Left ventricle myocardium superior (tissue), 1 donor: ENCODE data around the gene KCTD1. TPM values are rescaled to one million over a fixed set of nuclear protein-coding genes. Genes with fewer than 3 reads are reported as not detected.

Experiments used
- ATAC-seq: fragments of 200-7000 bp; cut with Tn5 transposase; one replicate; pipeline ENCODE4 v1.9.1; 2020; ENCODE audit warnings: mild to moderate bottlenecking, moderate library complexity
- DNase-seq: peaks from one replicate; pipeline ENCODE4 v3.0.0-alpha.2; 2020
- intact Hi-C: fragments of 100-400 bp; cut with micrococcal nuclease; formaldehyde crosslinking; loops from one replicate; pipeline ENCODE4 v1.11.0; 2022
- total RNA-seq: library from RNA; stranded (reverse); fragmentation: NEBNext Ultra II Directional; extraction: Animal tissue kit (Norgen Biotek cat#: 25700); gene quantifications from one replicate; pipeline ENCODE4 v1.2.1, GENCODE V29; 2021
- donor health status: DM: no; HTN: yes; CAD: no; lungs with severe emphysema.

Gene KCTD1
- total RNA-seq, 1 donor from 2014 or later, result 17.2 TPM

- intact Hi-C loops, result no loop called here
- ATAC-seq (no peak), DNase-seq (no peak)
These were observed 82.3 kb downstream of the KCTD1 start for GRCh38 chr18:26466026-26466425.

GRCh38 chr18:26465431-26465830 is 82.9 kb downstream of the KCTD1 start:
- intact Hi-C loops, result no loop called here
- no peak for DNase-seq
- ATAC-seq, result no peak

GRCh38 chr18:26464128-26465011 is 84.0 kb downstream of the KCTD1 start:
- no peak for DNase-seq
- no peak for ATAC-seq
- intact Hi-C loops, result no loop called here

GRCh38 chr18:26462355-26462754 is 86.0 kb downstream of the KCTD1 start:
- ATAC-seq (peak; percentile 21), DNase-seq (no peak)
- intact Hi-C loops, result no loop called here

- intact Hi-C loops, result no loop called here
- no peak for DNase-seq
- peak; percentile 4 for ATAC-seq
These were observed 86.9 kb downstream of the KCTD1 start for GRCh38 chr18:26461405-26461804.

GRCh38 chr18:26460449-26461091 is 87.8 kb downstream of the KCTD1 start:
- intact Hi-C loops, result no loop called here
- DNase-seq (peak; percentile 73), ATAC-seq (peak; percentile 97)

GRCh38 chr18:26459884-26460283 is 88.5 kb downstream of the KCTD1 start:
- intact Hi-C loops, result no loop called here
- ATAC-seq, result no peak
- no peak for DNase-seq

GRCh38 chr18:26459340-26459739 is 89.0 kb downstream of the KCTD1 start:
- ATAC-seq (no peak), DNase-seq (no peak)
- intact Hi-C loops, result no loop called here

- intact Hi-C loops, result no loop called here
- DNase-seq, result no peak
- ATAC-seq, result no peak
These were observed 89.7 kb downstream of the KCTD1 start for GRCh38 chr18:26458526-26459232.

GRCh38 chr18:26457611-26458353 is 90.6 kb downstream of the KCTD1 start:
- DNase-seq (no peak), ATAC-seq (no peak)
- intact Hi-C loops, result no loop called here

- DNase-seq (no peak), ATAC-seq (no peak)
- intact Hi-C loops, result no loop called here
These were observed 91.2 kb downstream of the KCTD1 start for GRCh38 chr18:26457195-26457594.

GRCh38 chr18:26456070-26456491 is 92.3 kb downstream of the KCTD1 start:
- ATAC-seq (no peak), DNase-seq (no peak)
- intact Hi-C loops, result no loop called here

- no peak for DNase-seq
- ATAC-seq, result no peak
- intact Hi-C loops, result no loop called here
These were observed 92.7 kb downstream of the KCTD1 start for GRCh38 chr18:26455639-26456038.

GRCh38 chr18:26454616-26455015 is 93.7 kb downstream of the KCTD1 start:
- ATAC-seq (no peak), DNase-seq (no peak)
- intact Hi-C loops, result no loop called here

- no peak for DNase-seq
- intact Hi-C loops, result no loop called here
- ATAC-seq, result no peak
These were observed 94.2 kb downstream of the KCTD1 start for GRCh38 chr18:26454192-26454591.

GRCh38 chr18:26453386-26453901 is 94.9 kb downstream of the KCTD1 start:
- intact Hi-C loops, result no loop called here
- no peak for DNase-seq
- ATAC-seq, result no peak

GRCh38 chr18:26450989-26451682 is 97.2 kb downstream of the KCTD1 start:
- ATAC-seq (no peak), DNase-seq (no peak)
- intact Hi-C loops, result no loop called here

GRCh38 chr18:26448714-26449159 is 99.6 kb downstream of the KCTD1 start:
- ATAC-seq, result no peak
- intact Hi-C loops, result no loop called here
- DNase-seq, result no peak

GRCh38 chr18:26443853-26444252 is 104.5 kb downstream of the KCTD1 start:
- no peak for DNase-seq
- intact Hi-C loops, result no loop called here
- ATAC-seq, result no peak
